WTC11 (cell line): ENCODE results near the gene ANKRD39. TPM values are rescaled to one million over a fixed set of nuclear protein-coding genes. Genes with fewer than 3 reads are reported as not detected.
A peak's percentile ranks its signal among the peaks of the same experiment; 100 is the strongest.

ENCODE experiments used
- ATF2 ChIP-seq: sonication (generic); formaldehyde crosslinking; IDR thresholded peaks from 2 replicates; pipeline ENCODE4 v1.8.1; 2022; ENCODE audit warnings: low read depth, missing genetic modification reagents, borderline replicate concordance
- CREM ChIP-seq: sonication (generic); formaldehyde crosslinking; IDR thresholded peaks from 2 replicates; pipeline ENCODE4 v1.8.1; 2022; ENCODE audit warnings: mild to moderate bottlenecking, missing genetic modification reagents, moderate library complexity
- FOXP4 ChIP-seq: sonication (generic); formaldehyde crosslinking; IDR thresholded peaks from 2 replicates; pipeline ENCODE4 v1.8.0; 2022; ENCODE audit warnings: mild to moderate bottlenecking, missing genetic modification reagents
- GABPB1 ChIP-seq: sonication (generic); formaldehyde crosslinking; IDR thresholded peaks from 2 replicates; pipeline ENCODE4 v1.8.1; 2023; ENCODE audit warnings: mild to moderate bottlenecking, missing genetic modification reagents
- HMGXB4 ChIP-seq: sonication (generic); formaldehyde crosslinking; IDR thresholded peaks from 2 replicates; pipeline ENCODE4 v1.8.1; 2023; ENCODE audit warnings: mild to moderate bottlenecking, moderate library complexity, missing genetic modification reagents
- JUN ChIP-seq: sonication (generic); formaldehyde crosslinking; IDR thresholded peaks from 2 replicates; pipeline ENCODE4 v1.8.0; 2023; ENCODE audit warnings: mild to moderate bottlenecking, missing genetic modification reagents
- KAT7 ChIP-seq: sonication (generic); formaldehyde crosslinking; IDR thresholded peaks from 2 replicates; pipeline ENCODE4 v1.8.1; 2023; ENCODE audit warnings: missing genetic modification reagents, mild to moderate bottlenecking, borderline replicate concordance
- MAX ChIP-seq: sonication (generic); formaldehyde crosslinking; IDR thresholded peaks from 2 replicates; pipeline ENCODE4 v1.8.0; 2022; ENCODE audit warnings: mild to moderate bottlenecking, missing genetic modification reagents
- MYBL2 ChIP-seq: sonication (generic); formaldehyde crosslinking; IDR thresholded peaks from 2 replicates; pipeline ENCODE4 v1.8.1; 2023; ENCODE audit warnings: mild to moderate bottlenecking, moderate library complexity, missing genetic modification reagents
- NFYB ChIP-seq: sonication (generic); formaldehyde crosslinking; conservative IDR thresholded peaks from 2 replicates; pipeline ENCODE4 v1.8.0; 2022; ENCODE audit warnings: low read depth, missing genetic modification reagents
- PREB ChIP-seq: sonication (generic); formaldehyde crosslinking; IDR thresholded peaks from 2 replicates; pipeline ENCODE4 v1.8.1; 2022; ENCODE audit warnings: mild to moderate bottlenecking, missing genetic modification reagents, moderate library complexity, borderline replicate concordance
- PRRX2 ChIP-seq: fragments of 250-450 bp; sonication (Bioruptor Pico); IDR thresholded peaks from 2 replicates; pipeline ENCODE4 v1.8.0; 2021; ENCODE audit warnings: mild to moderate bottlenecking
- USF2 ChIP-seq: sonication (generic); formaldehyde crosslinking; IDR thresholded peaks from 2 replicates; pipeline ENCODE4 v1.8.1; 2023; ENCODE audit warnings: mild to moderate bottlenecking, missing genetic modification reagents, moderate library complexity
- ZNF263 ChIP-seq: sonication (generic); formaldehyde crosslinking; IDR thresholded peaks from 2 replicates; pipeline ENCODE4 v1.8.1; 2022; ENCODE audit warnings: low read depth, mild to moderate bottlenecking, moderate library complexity, missing genetic modification reagents
- ZNF281 ChIP-seq: sonication (generic); formaldehyde crosslinking; IDR thresholded peaks from 2 replicates; pipeline ENCODE4 v1.8.0; 2023; ENCODE audit warnings: mild to moderate bottlenecking, missing genetic modification reagents
- total RNA-seq: library from RNA; stranded (reverse); gene quantifications from 3 replicates; pipeline ENCODE4 v1.2.3, GENCODE V29; 2021

ANKRD39 gene
- total RNA-seq, 1 experiment from 2014 or later: 17.9 TPM

GRCh38 chr2:96857667-96858372 lies at the start of gene ANKRD39 (continued):
- TF ChIP-seq PREB (CRISPR knock-in tag) (peak; percentile 71; the same call in 1 of the 2 replicates), GABPB1 (CRISPR knock-in tag) (peak; percentile 55), MYBL2 (0 out of 2 replicates have a peak, but pooled peaks have one; percentile 53), NFYB (peak; percentile 99), USF2 (0 out of 2 replicates have a peak, but pooled peaks have one; percentile 33), CREM (CRISPR knock-in tag) (0 out of 2 replicates have a peak, but pooled peaks have one; percentile 59), JUN (CRISPR knock-in tag) (peak; percentile 76; the same call in 1 of the 2 replicates), KAT7 (CRISPR knock-in tag) (peak; percentile 93; the same call in 1 of the 2 replicates), ATF2 (CRISPR knock-in tag) (no peak), MAX (CRISPR knock-in tag) (peak; percentile 84), ZNF281 (CRISPR knock-in tag) (no peak), FOXP4 (peak; percentile 50; the same call in 1 of the 2 replicates), HMGXB4 (CRISPR knock-in tag) (peak; percentile 97), ZNF263 (no peak), PRRX2 (CRISPR knock-in tag) (no peak)
